GM12878 (cell line): Measurements from ENCODE around the gene CACNA2D4. TPM values are rescaled to one million over a fixed set of nuclear protein-coding genes. Genes with fewer than 3 reads are reported as not detected.

Experiments used
- ATAC-seq: fragments of 200-7000 bp; cut with Tn5 transposase; 3 replicates; pipeline ENCODE4 v1.9.1; 2020; ENCODE audit warnings: mild to moderate bottlenecking, moderate library complexity
- BruUV-seq: library from RNA; stranded (reverse); fragments of 400-500 nt; replicated peaks from 2 replicates; lab custom pipeline; 2021; lab: Mats Ljungman, UMichigan
- CTCF ChIA-PET: fragments of 300-600 bp; sonication (Branson Sonifier 250); formaldehyde crosslinking; extraction: SDS; loops from one replicate; lab custom pipeline; 2021; ENCODE audit warnings: inconsistent platforms; lab: Yijun Ruan, JAX
- POLR2A ChIA-PET: fragments of 350-600 bp; formaldehyde crosslinking; extraction: SDS; loops from one replicate; lab custom pipeline; 2021; ENCODE audit warnings: inconsistent platforms; lab: Charles Lee
- RAD21 ChIA-PET: fragments of 300-600 bp; sonication (Branson Sonifier 250); formaldehyde crosslinking; loops from one replicate; lab custom pipeline; 2023; ENCODE audit warnings: antibody characterized with exemption; ENCODE audit not compliant: unreplicated experiment; lab: Charles Lee
- SMC1A ChIA-PET: fragments of 300-600 bp; sonication (Branson Sonifier 250); formaldehyde crosslinking; loops from one replicate; lab custom pipeline; 2023; ENCODE audit not compliant: unreplicated experiment, uncharacterized antibody; lab: Charles Lee
- DNase-seq: peaks from one replicate; pipeline ENCODE4 v3.0.0-alpha.2; 2011; ENCODE audit warnings: low read depth, low spot score
- FAIRE-seq: peaks from 3 replicates; lab custom pipeline; 2011; peaks lifted over from hg19 to GRCh38; lab: Jason Lieb, UNC
- H2AFZ ChIP-seq: 2 replicates; pipeline ENCODE4 v1.6.0; 2011; ENCODE audit warnings: low read depth, low read length, control low read depth; ENCODE audit not compliant: control insufficient read depth
- H3K27ac ChIP-seq: 2 replicates; pipeline ENCODE4 v1.5.1; 2011; ENCODE audit warnings: control low read depth; ENCODE audit not compliant: control insufficient read depth, insufficient read depth
- H3K27me3 ChIP-seq, 2 experiments: replicated peaks in 1 of 2; 2 replicates each; pipeline versions ENCODE4 v1.6.0 to v1.6.1; 2011; ENCODE audit warnings: low read length in 1 of 2; ENCODE audit not compliant: control insufficient read depth in 2 of 2, insufficient read depth in 2 of 2
- H3K36me3 ChIP-seq, 2 experiments: 2 replicates each; pipeline ENCODE4 v1.5.1; 2011; ENCODE audit warnings: low read length in 1 of 2; ENCODE audit not compliant: control insufficient read depth in 2 of 2, insufficient read depth in 2 of 2
- H3K4me1 ChIP-seq: 2 replicates; pipeline ENCODE4 v1.6.1; 2011; ENCODE audit warnings: mild to moderate bottlenecking, low read length, moderate library complexity, mixed read lengths; ENCODE audit not compliant: control insufficient read depth, insufficient read depth
- H3K4me2 ChIP-seq: 2 replicates; pipeline ENCODE4 v1.6.0; 2011; ENCODE audit warnings: control low read depth; ENCODE audit not compliant: control insufficient read depth, insufficient read depth
- H3K4me3 ChIP-seq: fragments of 200-600 bp; sonication (generic); 2 replicates; pipeline ENCODE4 v1.5.1; 2016
- H3K79me2 ChIP-seq: 2 replicates; pipeline ENCODE4 v1.6.0; 2011; ENCODE audit warnings: low read length; ENCODE audit not compliant: control insufficient read depth, insufficient read depth
- H3K9ac ChIP-seq: 2 replicates; pipeline ENCODE4 v1.8.0; 2011; ENCODE audit warnings: low read length, control low read depth, mixed read lengths; ENCODE audit not compliant: control insufficient read depth, insufficient read depth
- H3K9me3 ChIP-seq: replicated peaks from 3 replicates; pipeline ENCODE4 v1.5.1; 2011; ENCODE audit warnings: mild to moderate bottlenecking, low read length; ENCODE audit not compliant: control insufficient read depth, insufficient read depth
- H4K20me1 ChIP-seq: 2 replicates; pipeline ENCODE4 v1.6.0; 2011; ENCODE audit not compliant: control insufficient read depth, insufficient read depth
- EP300 ChIP-seq, 2 experiments: fragments of 150-350 bp in 1 of 2; IDR thresholded peaks; 2 replicates each; pipeline ENCODE4 v1.6.1; 2011 to 2012; ENCODE audit warnings: low read depth in 2 of 2, low read length in 2 of 2, borderline replicate concordance in 1 of 2, improper control_type of control experiment in 1 of 2, inconsistent platforms in 1 of 2; ENCODE audit not compliant: control insufficient read depth in 1 of 2
- ETV6 ChIP-seq, 2 experiments: fragments of 450-650 bp in 1 of 2; IDR thresholded peaks in 1 of 2; conservative IDR thresholded peaks in 1 of 2; 2 replicates each; pipeline ENCODE4 v1.6.1; 2014; ENCODE audit warnings: antibody characterized with exemption in 1 of 2, borderline replicate concordance in 1 of 2, low read depth in 1 of 2, mild to moderate bottlenecking in 1 of 2, moderate library complexity in 1 of 2
- FOS ChIP-seq: IDR thresholded peaks from 3 replicates; pipeline ENCODE4 v1.6.1; 2011; ENCODE audit warnings: borderline replicate concordance; ENCODE audit not compliant: insufficient read length; ENCODE audit errors: extremely low read depth
- HCFC1 ChIP-seq: fragments of 150-350 bp; IDR thresholded peaks from 2 replicates; pipeline ENCODE4 v1.6.1; 2014; ENCODE audit warnings: low read length
- LARP7 ChIP-seq: fragments of 450-650 bp; IDR thresholded peaks from 2 replicates; pipeline ENCODE4 v1.6.1; 2017; ENCODE audit warnings: mild to moderate bottlenecking
- RELA ChIP-seq: fragments of 450-650 bp; IDR thresholded peaks from 2 replicates; pipeline ENCODE4 v1.8.0; 2014; ENCODE audit warnings: borderline replicate concordance; ENCODE audit not compliant: partially characterized antibody
- STAT3 ChIP-seq: IDR thresholded peaks from 2 replicates; pipeline ENCODE4 v1.6.1; 2011; ENCODE audit warnings: low read depth, low read length, improper control_type of control experiment
- WGBS: methylation state at CpG from one replicate; pipeline ENCODE4 v1.1.6; 2016; ENCODE audit warnings: low lambda C conversion rate; ENCODE audit not compliant: insufficient replicate concordance, insufficient coverage; ENCODE audit errors: missing lambda C conversion rate; 5-methylcytosine and 5-hydroxymethylcytosine counted together
- in situ Hi-C: fragments of 300-500 bp; cut with MboI; formaldehyde crosslinking; loops from 9 replicates; pipeline ENCODE4 v1.14.3; 2018; ENCODE audit warnings: mixed read lengths
- intact Hi-C: fragments of 100-400 bp; cut with micrococcal nuclease; formaldehyde crosslinking; loops from one replicate; pipeline ENCODE4 v1.14.2; 2022; ENCODE audit not compliant: unreplicated experiment
- polyA plus RNA-seq, 11 experiments: library from polyadenylated mRNA; depleted of rRNA in 4 of 11; unstranded in 6 of 11; stranded (reverse) in 5 of 11; fragments of >200 nt; fragmentation: Nextera tagmentation in 4 of 11; fragmentation: Illumina TruSeq in 1 of 11; extraction: Ambion mirVana in 4 of 11; extraction: Trizol in 1 of 11; gene quantifications; 1 replicate in 1 of 11; 2 replicates in 10 of 11; pipeline versions ENCODE4 v1.2.1 to v1.2.3, GENCODE V29; 2011 to 2016; ENCODE audit warnings: inconsistent platforms in 2 of 11, missing spikeins in 2 of 11, low read depth in 1 of 11
- total RNA-seq, 4 experiments: library from RNA; depleted of rRNA in 3 of 4; stranded (reverse); fragments of >200 nt in 3 of 4; fragmentation: Illumina TruSeq in 1 of 4; extraction: Trizol in 1 of 4; gene quantifications; 2 replicates each; pipeline versions ENCODE4 v1.2.1 to v1.2.3, GENCODE V29; 2013 to 2021
- TF ChIP-seq, protein P1 (sequence below): fragments of 450-650 bp; IDR thresholded peaks from 2 replicates; pipeline ENCODE4 v1.6.1; 2014; ENCODE audit warnings: mild to moderate bottlenecking
- TF ChIP-seq, protein P2 (sequence below): IDR thresholded peaks from 2 replicates; pipeline ENCODE4 v1.6.1; 2012; ENCODE audit warnings: low read depth, low read length, improper control_type of control experiment
- TF ChIP-seq, protein P3 (sequence below): IDR thresholded peaks from 2 replicates; pipeline ENCODE4 v1.6.1; 2011; ENCODE audit warnings: low read depth, low read length, improper control_type of control experiment, borderline replicate concordance
- TF ChIP-seq, protein P4 (sequence below): IDR thresholded peaks from 2 replicates; pipeline ENCODE4 v1.6.1; 2012; ENCODE audit warnings: low read length, inconsistent platforms
- TF ChIP-seq, protein P5 (sequence below): fragments of 450-650 bp; formaldehyde crosslinking; IDR thresholded peaks from 2 replicates; pipeline ENCODE4 v1.5.0; 2022; ENCODE audit warnings: mild to moderate bottlenecking, missing genetic modification characterization

CACNA2D4 gene
- total and polyA plus RNA-seq, 10 of the 15 experiments (the other 5 are each of a cell fraction or from before 2014, with no cell fraction given), result 0.03 to 1.0 (median 0.65) TPM

DNA sequence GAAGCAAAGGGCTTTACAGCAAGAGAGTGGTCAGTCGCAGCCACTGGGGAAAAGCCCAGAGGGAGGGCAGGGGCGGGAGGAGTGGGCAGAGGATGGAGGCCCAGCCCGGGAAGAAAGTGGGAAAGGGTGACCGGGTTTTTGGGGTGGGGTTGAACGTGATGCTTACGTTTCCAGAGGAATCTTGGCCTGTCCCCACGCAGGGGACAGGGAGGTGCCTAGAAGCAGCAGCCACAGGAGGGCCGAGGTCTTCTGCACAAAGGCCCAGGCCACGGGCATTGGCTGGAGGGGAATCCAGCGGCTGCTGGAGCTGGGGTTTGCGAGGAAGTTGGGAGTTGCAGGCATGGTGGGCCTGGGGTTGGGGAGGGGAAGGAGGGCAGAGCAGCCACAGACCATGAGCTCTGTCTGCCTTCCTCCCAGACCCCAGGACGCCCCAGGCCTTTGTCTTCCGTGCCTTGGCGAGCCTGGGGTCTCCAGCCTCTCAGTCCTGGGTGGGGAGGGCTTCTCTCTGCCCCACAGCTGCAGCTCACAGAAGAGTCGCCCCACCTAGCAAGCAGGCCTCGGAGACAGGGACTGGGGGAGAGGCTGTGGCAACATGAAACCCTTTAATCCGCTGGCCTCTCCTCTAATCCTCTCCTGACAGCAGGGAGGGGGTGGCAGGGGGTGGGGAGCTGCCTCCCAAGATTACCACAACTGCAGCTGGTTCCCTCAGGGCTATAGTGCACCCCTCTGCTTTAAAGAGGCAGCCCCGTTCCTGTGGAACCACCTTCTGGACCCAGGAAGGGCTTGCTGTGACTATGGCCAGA, at the start of gene CACNA2D4 (continued):
- TF ChIP-seq, protein P1, sequence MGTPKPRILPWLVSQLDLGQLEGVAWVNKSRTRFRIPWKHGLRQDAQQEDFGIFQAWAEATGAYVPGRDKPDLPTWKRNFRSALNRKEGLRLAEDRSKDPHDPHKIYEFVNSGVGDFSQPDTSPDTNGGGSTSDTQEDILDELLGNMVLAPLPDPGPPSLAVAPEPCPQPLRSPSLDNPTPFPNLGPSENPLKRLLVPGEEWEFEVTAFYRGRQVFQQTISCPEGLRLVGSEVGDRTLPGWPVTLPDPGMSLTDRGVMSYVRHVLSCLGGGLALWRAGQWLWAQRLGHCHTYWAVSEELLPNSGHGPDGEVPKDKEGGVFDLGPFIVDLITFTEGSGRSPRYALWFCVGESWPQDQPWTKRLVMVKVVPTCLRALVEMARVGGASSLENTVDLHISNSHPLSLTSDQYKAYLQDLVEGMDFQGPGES, result no peak
- TF ChIP-seq, all 136 proteins: peak for 0

DNA sequence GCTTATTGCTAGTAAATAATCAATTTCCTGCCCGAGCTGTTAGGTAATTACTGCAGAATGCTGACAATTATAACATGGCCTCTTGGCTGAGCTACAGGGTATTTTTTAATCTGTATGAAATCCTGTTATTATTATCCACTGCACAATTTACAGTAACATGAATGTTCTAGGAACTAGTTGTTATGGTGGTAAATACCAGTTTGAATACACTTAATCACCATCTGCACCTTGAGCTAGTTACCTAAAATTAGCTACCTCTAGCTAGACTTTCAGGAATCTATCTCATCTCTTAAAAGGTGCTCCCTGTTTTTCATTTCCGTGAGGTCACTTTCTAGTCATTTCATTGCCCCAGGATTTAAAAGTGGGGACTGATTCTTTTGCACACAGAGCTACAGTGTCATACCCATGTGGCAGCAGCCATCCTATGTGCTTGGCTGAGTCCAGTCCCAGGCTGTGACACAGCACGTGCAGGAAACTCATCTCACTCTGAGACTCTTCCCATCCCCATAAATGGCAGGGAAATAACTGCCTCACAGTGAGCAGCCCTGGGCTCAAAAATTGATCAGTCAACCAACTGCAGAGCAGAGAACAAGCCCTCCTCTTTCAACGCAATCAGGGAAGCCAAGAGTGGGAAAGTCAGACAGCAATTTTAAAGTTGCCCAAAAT, 48.2 kb upstream of the CACNA2D4 start:
- no TSS peak for BruUV-seq
- DNase-seq (no peak), FAIRE-seq (no peak), ATAC-seq (no peak)
- Histone ChIP-seq H2AFZ (no peak overlapping the region), H3K4me3 (no peak overlapping the region), H3K4me1 (no peaks in the 10 kb centered on the region), H3K4me2 (no peak overlapping the region), H3K9me3 (no peaks in the 10 kb centered on the region), H4K20me1 (no peaks in the 10 kb centered on the region), H3K27ac (no peak overlapping the region), H3K27me3 (no peaks in the 10 kb centered on the region), H3K79me2 (no peaks in the 10 kb centered on the region), H3K9ac (no peak overlapping the region), H3K36me3 (peaks cover 0 to 6% of the 10 kb centered on the region in 2 experiments; a peak in 3 of 4 replicates)
- ChIA-PET CTCF (interaction anchor here (1.0 to 2.9 kb wide), 6 partner anchors 11 to 849 kb away, joined by 3 to 11 read pairs (median 4); no protein-coding TSS in a partner anchor), POLR2A (no interaction called here), RAD21 (interaction anchor here (0.9 kb wide), 1 partner anchor 27 kb away, joined by 3 read pairs; no protein-coding TSS in a partner anchor), SMC1A (interaction anchor here (0.7 to 1.6 kb wide), 6 partner anchors 8 to 93 kb away, joined by 3 to 7 read pairs (median 4); no protein-coding TSS in a partner anchor)
- 94% methylated on average over 4 of the region's 4 CpGs for WGBS
- in situ Hi-C loops (no loop called here), intact Hi-C loops (no loop called here)
- TF ChIP-seq ETV6 (conservative IDR thresholded peaks at IDR 0.05 in 1 of 2, IDR thresholded peaks at IDR 0.05 in 1 of 2; ENCODE audit: borderline replicate concordance in 1 of 2, low read depth in 1 of 2) (no peak), FOS (no peak), HCFC1 (no peak), LARP7 (no peak), EP300 (IDR thresholded peaks at IDR 0.05; ENCODE audit: borderline replicate concordance in 1 of 2, control insufficient read depth in 1 of 2, low read depth in 2 of 2, low read length in 2 of 2) (no peak), STAT3 (no peak), RELA (no peak)
- TF ChIP-seq, protein P2, sequence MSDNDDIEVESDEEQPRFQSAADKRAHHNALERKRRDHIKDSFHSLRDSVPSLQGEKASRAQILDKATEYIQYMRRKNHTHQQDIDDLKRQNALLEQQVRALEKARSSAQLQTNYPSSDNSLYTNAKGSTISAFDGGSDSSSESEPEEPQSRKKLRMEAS, result no peak
- TF ChIP-seq, protein P3, sequence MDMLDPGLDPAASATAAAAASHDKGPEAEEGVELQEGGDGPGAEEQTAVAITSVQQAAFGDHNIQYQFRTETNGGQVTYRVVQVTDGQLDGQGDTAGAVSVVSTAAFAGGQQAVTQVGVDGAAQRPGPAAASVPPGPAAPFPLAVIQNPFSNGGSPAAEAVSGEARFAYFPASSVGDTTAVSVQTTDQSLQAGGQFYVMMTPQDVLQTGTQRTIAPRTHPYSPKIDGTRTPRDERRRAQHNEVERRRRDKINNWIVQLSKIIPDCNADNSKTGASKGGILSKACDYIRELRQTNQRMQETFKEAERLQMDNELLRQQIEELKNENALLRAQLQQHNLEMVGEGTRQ, result no peak
- TF ChIP-seq, protein P4, sequence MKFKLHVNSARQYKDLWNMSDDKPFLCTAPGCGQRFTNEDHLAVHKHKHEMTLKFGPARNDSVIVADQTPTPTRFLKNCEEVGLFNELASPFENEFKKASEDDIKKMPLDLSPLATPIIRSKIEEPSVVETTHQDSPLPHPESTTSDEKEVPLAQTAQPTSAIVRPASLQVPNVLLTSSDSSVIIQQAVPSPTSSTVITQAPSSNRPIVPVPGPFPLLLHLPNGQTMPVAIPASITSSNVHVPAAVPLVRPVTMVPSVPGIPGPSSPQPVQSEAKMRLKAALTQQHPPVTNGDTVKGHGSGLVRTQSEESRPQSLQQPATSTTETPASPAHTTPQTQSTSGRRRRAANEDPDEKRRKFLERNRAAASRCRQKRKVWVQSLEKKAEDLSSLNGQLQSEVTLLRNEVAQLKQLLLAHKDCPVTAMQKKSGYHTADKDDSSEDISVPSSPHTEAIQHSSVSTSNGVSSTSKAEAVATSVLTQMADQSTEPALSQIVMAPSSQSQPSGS, result no peak
- TF ChIP-seq, protein P5, sequence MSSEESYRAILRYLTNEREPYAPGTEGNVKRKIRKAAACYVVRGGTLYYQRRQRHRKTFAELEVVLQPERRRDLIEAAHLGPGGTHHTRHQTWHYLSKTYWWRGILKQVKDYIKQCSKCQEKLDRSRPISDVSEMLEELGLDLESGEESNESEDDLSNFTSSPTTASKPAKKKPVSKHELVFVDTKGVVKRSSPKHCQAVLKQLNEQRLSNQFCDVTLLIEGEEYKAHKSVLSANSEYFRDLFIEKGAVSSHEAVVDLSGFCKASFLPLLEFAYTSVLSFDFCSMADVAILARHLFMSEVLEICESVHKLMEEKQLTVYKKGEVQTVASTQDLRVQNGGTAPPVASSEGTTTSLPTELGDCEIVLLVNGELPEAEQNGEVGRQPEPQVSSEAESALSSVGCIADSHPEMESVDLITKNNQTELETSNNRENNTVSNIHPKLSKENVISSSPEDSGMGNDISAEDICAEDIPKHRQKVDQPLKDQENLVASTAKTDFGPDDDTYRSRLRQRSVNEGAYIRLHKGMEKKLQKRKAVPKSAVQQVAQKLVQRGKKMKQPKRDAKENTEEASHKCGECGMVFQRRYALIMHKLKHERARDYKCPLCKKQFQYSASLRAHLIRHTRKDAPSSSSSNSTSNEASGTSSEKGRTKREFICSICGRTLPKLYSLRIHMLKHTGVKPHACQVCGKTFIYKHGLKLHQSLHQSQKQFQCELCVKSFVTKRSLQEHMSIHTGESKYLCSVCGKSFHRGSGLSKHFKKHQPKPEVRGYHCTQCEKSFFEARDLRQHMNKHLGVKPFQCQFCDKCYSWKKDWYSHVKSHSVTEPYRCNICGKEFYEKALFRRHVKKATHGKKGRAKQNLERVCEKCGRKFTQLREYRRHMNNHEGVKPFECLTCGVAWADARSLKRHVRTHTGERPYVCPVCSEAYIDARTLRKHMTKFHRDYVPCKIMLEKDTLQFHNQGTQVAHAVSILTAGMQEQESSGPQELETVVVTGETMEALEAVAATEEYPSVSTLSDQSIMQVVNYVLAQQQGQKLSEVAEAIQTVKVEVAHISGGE, result no peak
